Femur (tissue), 1 donor: ENCODE results near the gene MIOX.

Experiments used
- DNase-seq: peaks from one replicate; pipeline ENCODE4 v3.0.0-alpha.2; 2017

Gene MIOX

GRCh38 chr22:50455201-50455600, 31.5 kb upstream of the MIOX start:
- DNase-seq, result no peak

- DNase-seq, result no peak
Observed at GRCh38 chr22:50456026-50456425, 30.6 kb upstream of the MIOX start.

- DNase-seq, result no peak
Observed at GRCh38 chr22:50456466-50457234, 30.0 kb upstream of the MIOX start.

- no peak for DNase-seq
Observed at GRCh38 chr22:50459016-50459415, 27.6 kb upstream of the MIOX start.

- DNase-seq, result no peak
Observed at GRCh38 chr22:50459496-50460140, 27.0 kb upstream of the MIOX start.

GRCh38 chr22:50460938-50461337, 25.7 kb upstream of the MIOX start:
- no peak for DNase-seq

GRCh38 chr22:50461536-50461935, 25.1 kb upstream of the MIOX start:
- DNase-seq, result no peak

GRCh38 chr22:50461979-50462540, 24.6 kb upstream of the MIOX start:
- no peak for DNase-seq

- no peak for DNase-seq
Observed at GRCh38 chr22:50463188-50463900, 23.3 kb upstream of the MIOX start.

- no peak for DNase-seq
Observed at GRCh38 chr22:50464451-50464850, 22.2 kb upstream of the MIOX start.

GRCh38 chr22:50465066-50465930, 21.4 kb upstream of the MIOX start:
- no peak for DNase-seq

- no peak for DNase-seq
Observed at GRCh38 chr22:50467341-50467740, 19.3 kb upstream of the MIOX start.

- no peak for DNase-seq
Observed at GRCh38 chr22:50467773-50468440, 18.8 kb upstream of the MIOX start.

GRCh38 chr22:50468626-50469025, 18.0 kb upstream of the MIOX start:
- DNase-seq, result no peak

GRCh38 chr22:50469377-50470305, 17.0 kb upstream of the MIOX start:
- peak; percentile 77 for DNase-seq

- no peak for DNase-seq
Observed at GRCh38 chr22:50470491-50470890, 16.2 kb upstream of the MIOX start.

- DNase-seq, result no peak
Observed at GRCh38 chr22:50471197-50471847, 15.3 kb upstream of the MIOX start.

GRCh38 chr22:50471962-50472361, 14.7 kb upstream of the MIOX start:
- no peak for DNase-seq

GRCh38 chr22:50473088-50473487, 13.6 kb upstream of the MIOX start:
- no peak for DNase-seq
